Activated T-helper 1 cell treated with Interleukin-2 at 50 U/mL for 16 hours (primary cell): Measurements from ENCODE around the gene LDB3.

Experiments
- DNase-seq: peaks from one replicate; pipeline ENCODE4 v3.0.0-alpha.2; 2020; ENCODE audit warnings: low read depth

Gene LDB3

DNA sequence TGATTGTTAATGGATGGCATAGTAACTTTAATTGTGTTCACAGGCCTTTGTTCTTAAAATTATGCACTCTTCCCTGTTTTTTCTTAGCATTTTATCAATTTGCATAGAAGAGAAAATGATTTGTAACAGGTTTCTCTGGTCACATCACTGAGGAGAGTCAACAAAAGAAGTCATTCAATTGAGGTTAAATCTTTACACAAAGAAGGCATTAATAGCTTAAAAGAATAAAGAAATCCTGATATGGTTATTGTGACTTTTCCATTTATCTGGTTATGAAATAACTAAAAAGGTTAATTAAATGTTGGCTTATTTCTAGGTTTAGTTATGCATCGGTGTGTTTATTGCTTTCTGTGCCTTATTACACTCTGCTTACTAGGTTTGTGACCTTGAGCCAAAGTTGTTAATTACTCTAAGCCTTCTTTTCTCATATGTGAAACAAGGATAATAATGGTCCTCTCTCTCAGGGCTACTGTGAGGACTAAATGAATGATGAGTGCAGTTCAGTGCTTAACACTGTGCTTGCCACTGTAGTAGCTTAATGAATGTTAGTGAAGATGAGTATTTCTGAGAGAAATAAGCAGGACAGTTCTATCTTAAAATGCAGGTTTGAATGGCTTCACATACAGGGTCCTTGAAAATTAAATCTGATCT, 100.2 kb downstream of the LDB3 start:
- DNase-seq: no peak

GRCh38 chr10:86769991-86770390, 101.7 kb downstream of the LDB3 start:
- no peak for DNase-seq

- DNase-seq: no peak
These were observed 102.2 kb downstream of the LDB3 start for GRCh38 chr10:86770412-86770960.

DNA sequence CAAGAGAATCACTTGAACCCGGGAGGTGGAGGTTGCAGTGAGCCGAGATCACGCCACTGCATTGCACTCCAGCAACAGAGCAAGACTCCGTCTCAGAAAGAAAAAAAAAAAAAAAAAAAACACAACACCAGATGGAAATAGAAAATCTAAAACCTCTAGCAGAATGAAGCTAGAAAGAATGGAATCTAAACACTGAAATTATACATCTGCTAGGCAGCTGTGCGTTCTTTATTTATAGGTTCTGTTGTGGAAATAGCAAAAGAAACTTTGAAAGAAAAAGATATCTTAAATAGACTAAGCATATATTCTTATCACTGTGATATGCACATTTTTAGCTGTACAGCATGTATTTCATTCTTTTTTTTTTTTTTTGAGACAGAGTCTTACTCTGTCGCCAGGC, 105.2 kb downstream of the LDB3 start:
- no peak for DNase-seq

DNA sequence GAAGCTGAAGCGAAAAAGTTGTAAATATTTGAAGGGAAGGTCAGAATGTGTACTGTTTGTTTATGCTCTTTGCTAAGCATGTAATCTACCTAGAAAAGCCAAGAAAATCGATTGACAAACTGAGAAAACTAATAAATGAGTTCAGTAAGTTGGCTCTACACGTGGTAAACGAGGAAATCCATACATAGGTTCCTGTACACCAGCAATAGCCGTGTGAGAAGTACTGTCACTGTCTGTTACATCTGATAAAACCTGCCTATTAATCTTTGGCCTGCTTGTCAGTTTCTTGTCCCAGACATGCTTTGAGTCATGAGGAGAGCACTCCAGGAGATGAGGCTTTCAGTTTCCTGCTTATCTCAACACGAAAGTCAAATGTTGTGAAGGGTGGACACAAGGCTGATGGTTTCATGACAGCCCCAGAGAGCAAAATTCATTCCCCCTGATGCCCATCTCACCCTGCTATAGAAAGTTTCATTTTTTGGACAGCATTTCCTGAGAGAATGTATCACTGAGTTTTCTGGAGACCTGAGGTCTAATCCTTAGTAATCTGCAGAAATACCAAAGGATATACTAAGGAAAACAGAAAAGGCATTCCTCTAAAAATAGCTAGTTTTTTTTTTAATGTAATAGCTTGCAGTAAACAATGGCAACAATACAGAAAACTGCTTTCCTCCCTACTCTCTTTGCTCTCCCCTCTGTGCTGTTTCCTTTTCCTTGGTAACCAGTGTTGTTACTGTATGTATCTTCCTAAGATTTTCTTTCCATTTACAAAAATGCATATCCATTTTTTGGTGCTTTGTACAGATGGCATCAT, 107.0 kb downstream of the LDB3 start:
- no peak for DNase-seq

- DNase-seq: no peak
These were observed 107.5 kb downstream of the LDB3 start for GRCh38 chr10:86775870-86776180.

DNA sequence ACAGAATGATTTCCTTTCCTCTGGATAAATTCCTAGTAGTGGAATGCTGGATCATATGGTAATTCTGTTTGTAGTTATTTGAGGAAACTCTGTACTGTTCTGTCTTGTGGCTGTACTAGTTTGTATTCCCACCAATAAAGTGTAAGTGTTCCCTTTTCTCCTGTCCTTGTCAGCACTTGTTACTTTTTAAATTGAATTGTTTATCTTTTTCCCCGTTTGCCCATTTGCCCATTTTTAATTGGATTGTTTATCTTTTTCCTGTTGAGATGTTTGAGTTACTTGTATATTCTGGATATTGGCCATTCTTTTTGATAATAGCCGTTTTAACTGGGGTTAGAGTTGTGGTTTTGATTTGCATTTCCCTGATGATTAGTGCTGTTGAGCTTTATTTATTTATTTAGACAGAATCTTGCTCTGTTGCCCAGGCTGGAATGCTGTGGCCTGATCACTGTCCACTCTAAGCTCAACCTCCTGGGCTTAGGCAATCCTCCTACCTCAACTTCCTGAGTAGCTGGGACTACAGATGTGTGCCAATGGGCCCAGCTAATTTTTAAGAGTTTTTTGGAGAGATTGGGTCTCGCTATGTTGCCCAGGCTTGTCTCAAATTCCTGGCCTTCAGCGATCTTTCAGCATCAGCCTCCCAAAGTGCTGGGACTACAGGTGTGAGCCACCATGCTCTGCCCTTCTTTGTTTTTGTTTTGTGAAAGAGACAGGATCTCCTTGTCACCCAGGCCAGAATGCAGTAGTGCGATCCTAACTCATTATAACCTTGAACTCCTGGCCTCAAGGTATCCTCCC, 111.1 kb downstream of the LDB3 start:
- no peak for DNase-seq

GRCh38 chr10:86782701-86783418, 114.5 kb downstream of the LDB3 start:
- no peak for DNase-seq

- no peak for DNase-seq
These were observed 116.7 kb downstream of the LDB3 start for GRCh38 chr10:86785037-86785436.
